ENCODE results near the gene NDUFAF3.

The NDUFAF3 gene

DNA sequence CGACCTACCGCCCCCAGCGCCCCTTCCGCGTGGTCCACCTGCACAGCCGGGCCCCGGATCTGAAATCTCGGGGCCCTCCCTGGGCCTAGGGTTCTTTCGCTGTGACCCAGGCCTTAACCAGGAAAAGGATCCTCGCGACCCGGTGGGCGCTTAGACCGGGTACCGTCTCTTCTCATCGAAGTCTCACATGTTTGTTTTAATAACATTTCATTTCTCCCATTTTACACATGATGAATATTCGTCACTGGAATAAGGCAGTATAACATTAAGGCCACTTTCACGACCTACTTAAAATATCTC lies 3.3 kb upstream of the NDUFAF3 start:
- TF ChIP-seq FOXM1 (IDR thresholded peaks at IDR 0.05; ENCODE audit: borderline replicate concordance, low read depth), result no peak
- TF ChIP-seq, protein P1, sequence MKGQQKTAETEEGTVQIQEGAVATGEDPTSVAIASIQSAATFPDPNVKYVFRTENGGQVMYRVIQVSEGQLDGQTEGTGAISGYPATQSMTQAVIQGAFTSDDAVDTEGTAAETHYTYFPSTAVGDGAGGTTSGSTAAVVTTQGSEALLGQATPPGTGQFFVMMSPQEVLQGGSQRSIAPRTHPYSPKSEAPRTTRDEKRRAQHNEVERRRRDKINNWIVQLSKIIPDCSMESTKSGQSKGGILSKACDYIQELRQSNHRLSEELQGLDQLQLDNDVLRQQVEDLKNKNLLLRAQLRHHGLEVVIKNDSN (IDR thresholded peaks at IDR 0.05), result no peak
- no peak for TF ChIP-seq EP300 (IDR thresholded peaks at IDR 0.05; ENCODE audit: borderline replicate concordance)
- TF ChIP-seq CEBPB (IDR thresholded peaks at IDR 0.05), result no peak
- TF ChIP-seq, protein P2, sequence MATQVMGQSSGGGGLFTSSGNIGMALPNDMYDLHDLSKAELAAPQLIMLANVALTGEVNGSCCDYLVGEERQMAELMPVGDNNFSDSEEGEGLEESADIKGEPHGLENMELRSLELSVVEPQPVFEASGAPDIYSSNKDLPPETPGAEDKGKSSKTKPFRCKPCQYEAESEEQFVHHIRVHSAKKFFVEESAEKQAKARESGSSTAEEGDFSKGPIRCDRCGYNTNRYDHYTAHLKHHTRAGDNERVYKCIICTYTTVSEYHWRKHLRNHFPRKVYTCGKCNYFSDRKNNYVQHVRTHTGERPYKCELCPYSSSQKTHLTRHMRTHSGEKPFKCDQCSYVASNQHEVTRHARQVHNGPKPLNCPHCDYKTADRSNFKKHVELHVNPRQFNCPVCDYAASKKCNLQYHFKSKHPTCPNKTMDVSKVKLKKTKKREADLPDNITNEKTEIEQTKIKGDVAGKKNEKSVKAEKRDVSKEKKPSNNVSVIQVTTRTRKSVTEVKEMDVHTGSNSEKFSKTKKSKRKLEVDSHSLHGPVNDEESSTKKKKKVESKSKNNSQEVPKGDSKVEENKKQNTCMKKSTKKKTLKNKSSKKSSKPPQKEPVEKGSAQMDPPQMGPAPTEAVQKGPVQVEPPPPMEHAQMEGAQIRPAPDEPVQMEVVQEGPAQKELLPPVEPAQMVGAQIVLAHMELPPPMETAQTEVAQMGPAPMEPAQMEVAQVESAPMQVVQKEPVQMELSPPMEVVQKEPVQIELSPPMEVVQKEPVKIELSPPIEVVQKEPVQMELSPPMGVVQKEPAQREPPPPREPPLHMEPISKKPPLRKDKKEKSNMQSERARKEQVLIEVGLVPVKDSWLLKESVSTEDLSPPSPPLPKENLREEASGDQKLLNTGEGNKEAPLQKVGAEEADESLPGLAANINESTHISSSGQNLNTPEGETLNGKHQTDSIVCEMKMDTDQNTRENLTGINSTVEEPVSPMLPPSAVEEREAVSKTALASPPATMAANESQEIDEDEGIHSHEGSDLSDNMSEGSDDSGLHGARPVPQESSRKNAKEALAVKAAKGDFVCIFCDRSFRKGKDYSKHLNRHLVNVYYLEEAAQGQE (IDR thresholded peaks at IDR 0.05; ENCODE audit: low read depth), result no peak
- TF ChIP-seq CREB1 (IDR thresholded peaks at IDR 0.05; ENCODE audit: low read depth), result no peak
- no peak for TF ChIP-seq YY1 (IDR thresholded peaks at IDR 0.05; ENCODE audit: low read depth)
- no peak for TF ChIP-seq RAD21 (IDR thresholded peaks at IDR 0.05; ENCODE audit: low read depth)
- no peak for TF ChIP-seq NFIC (IDR thresholded peaks at IDR 0.05)
- TF ChIP-seq TEAD4 (IDR thresholded peaks at IDR 0.05), result no peak
- TF ChIP-seq ZBTB7A (IDR thresholded peaks at IDR 0.05; ENCODE audit: low read depth), result no peak
- TF ChIP-seq, protein P3, sequence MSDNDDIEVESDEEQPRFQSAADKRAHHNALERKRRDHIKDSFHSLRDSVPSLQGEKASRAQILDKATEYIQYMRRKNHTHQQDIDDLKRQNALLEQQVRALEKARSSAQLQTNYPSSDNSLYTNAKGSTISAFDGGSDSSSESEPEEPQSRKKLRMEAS (IDR thresholded peaks at IDR 0.05), result no peak
- TF ChIP-seq TAF1 (IDR thresholded peaks at IDR 0.05; ENCODE audit: low read depth), result no peak
- TF ChIP-seq TCF12 (IDR thresholded peaks at IDR 0.05; ENCODE audit: low read depth), result no peak
- no peak for TF ChIP-seq EGR1 (IDR thresholded peaks at IDR 0.05)

DNA sequence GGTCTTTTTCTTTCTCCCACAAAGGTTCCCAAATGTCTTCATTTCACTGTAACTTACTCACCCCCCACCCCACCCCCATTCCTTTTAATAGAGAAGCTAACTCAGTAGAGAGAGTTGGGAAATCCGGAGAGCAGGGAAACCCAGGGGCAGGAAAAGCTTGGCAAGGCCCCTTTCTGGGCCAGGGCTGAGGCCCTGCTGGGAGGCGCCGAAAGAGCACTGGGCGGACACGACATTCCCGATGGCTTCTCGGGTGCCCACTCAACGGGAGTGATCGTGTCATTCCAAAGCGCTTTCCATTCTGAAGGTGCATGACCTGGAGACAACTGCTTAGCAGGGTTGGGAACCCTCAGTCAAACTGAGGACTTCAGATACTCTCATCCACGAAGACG lies 2.0 kb upstream of the NDUFAF3 start:
- TF ChIP-seq CREB1 (IDR thresholded peaks at IDR 0.05; ENCODE audit: low read depth), result no peak
- TF ChIP-seq, protein P3 (IDR thresholded peaks at IDR 0.05), result no peak
- no peak for TF ChIP-seq RAD21 (IDR thresholded peaks at IDR 0.05; ENCODE audit: low read depth)
- TF ChIP-seq NFIC (IDR thresholded peaks at IDR 0.05), result no peak
- TF ChIP-seq FOXM1 (IDR thresholded peaks at IDR 0.05; ENCODE audit: borderline replicate concordance, low read depth), result no peak
- TF ChIP-seq ZBTB7A (IDR thresholded peaks at IDR 0.05; ENCODE audit: low read depth), result no peak
- TF ChIP-seq YY1 (IDR thresholded peaks at IDR 0.05; ENCODE audit: low read depth), result no peak
- TF ChIP-seq CEBPB (IDR thresholded peaks at IDR 0.05), result no peak
- TF ChIP-seq TAF1 (IDR thresholded peaks at IDR 0.05; ENCODE audit: low read depth), result no peak
- TF ChIP-seq, protein P1 (IDR thresholded peaks at IDR 0.05), result no peak
- TF ChIP-seq TCF12 (IDR thresholded peaks at IDR 0.05; ENCODE audit: low read depth), result no peak
- no peak for TF ChIP-seq EP300 (IDR thresholded peaks at IDR 0.05; ENCODE audit: borderline replicate concordance)

DNA sequence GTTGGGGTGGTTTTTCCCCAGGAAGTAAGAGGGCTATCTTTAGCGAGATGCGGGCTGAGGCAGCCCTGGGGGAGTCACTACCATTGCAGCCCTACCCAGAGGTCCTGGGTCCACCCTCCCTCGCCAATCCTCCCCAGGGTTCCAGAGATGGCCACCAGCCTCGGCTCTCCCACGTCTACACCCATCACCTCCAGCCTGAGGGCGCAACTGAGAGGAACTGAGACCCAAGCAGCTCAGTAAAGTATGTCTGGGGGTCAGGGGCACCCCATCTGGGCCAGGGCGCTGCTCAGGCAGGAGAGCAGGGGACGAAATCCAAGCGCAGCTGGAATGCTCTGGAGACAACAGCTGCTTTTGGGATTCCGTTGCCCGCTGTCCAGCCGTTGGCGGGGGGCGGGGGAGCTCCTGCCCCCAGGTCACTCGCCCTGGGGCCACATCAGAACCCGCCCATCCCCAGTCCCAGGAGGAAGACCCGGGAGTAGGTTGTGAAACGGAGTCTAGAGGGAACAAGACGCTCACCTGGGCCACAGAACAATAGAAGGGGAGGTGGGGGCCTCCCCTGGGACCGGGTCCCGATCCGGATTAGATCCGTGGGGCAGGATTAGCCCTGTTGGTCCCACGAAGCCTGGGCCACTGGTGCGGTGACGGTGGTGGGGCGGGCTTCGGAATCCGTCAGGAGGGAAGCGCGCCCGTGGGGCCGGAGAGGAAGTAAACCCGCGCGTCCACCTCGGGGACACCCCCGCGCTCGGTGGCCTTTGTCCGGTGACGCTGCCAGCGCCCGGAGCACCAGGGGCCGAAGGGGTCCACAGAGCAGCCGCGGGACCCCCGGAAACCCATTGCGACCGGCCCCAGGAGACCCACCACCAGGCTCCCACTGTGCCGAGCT lies 1.4 kb upstream of the NDUFAF3 start:
- TF ChIP-seq EP300 (IDR thresholded peaks at IDR 0.05; ENCODE audit: borderline replicate concordance) (no peak), EGR1 (IDR thresholded peaks at IDR 0.05) (no peak), YY1 (IDR thresholded peaks at IDR 0.05; ENCODE audit: low read depth) (no peak), ZBTB7A (IDR thresholded peaks at IDR 0.05; ENCODE audit: low read depth) (no peak; the same call in 1 of the 2 replicates), NFIC (IDR thresholded peaks at IDR 0.05) (no peak; the same call in 1 of the 2 replicates), TCF12 (IDR thresholded peaks at IDR 0.05; ENCODE audit: low read depth) (no peak), RAD21 (IDR thresholded peaks at IDR 0.05; ENCODE audit: low read depth) (no peak)
- TF ChIP-seq, protein P1 (IDR thresholded peaks at IDR 0.05), result no peak
- TF ChIP-seq, protein P3 (IDR thresholded peaks at IDR 0.05), result no peak

DNA sequence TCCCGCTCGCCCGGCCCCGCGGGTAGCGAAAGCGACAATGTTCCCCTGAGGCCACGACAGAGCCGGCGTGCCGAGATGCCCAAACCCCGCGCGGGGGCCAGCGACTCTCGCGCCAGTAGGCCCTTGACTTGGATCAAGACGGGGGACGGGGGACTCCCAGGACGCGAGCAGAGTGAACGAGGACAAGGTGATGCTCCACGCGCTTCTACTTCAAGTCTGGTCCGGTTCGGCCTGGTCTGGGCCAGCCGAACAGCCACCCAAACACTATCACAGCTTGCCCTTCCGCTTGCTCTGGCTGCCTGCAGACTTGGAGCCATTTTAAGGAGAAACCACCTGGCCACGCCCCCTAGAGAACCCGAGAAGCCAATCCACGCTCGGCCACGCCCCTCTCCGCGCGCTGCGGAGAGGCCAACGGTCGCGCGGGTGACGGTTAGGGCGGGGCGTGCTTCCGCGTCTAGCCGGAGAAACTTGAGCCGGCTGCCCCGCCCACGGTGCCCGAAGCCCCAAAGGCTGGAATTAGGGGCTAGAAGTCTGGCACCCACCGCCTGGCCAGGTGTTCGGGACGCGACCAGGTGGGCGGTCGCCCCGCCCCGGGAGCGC lies 608 bp upstream of the NDUFAF3 start:
- TF ChIP-seq, protein P2 (IDR thresholded peaks at IDR 0.05; ENCODE audit: low read depth), result no peak
- TF ChIP-seq TCF12 (IDR thresholded peaks at IDR 0.05; ENCODE audit: low read depth) (no peak), FOXM1 (IDR thresholded peaks at IDR 0.05; ENCODE audit: borderline replicate concordance, low read depth) (no peak; the same call in 1 of the 2 replicates), NFIC (IDR thresholded peaks at IDR 0.05) (peak; percentile 28; the same call in 1 of the 2 replicates), CEBPB (IDR thresholded peaks at IDR 0.05) (no peak), EGR1 (IDR thresholded peaks at IDR 0.05) (peak; percentile 63), CREB1 (IDR thresholded peaks at IDR 0.05; ENCODE audit: low read depth) (peak; percentile 61), YY1 (IDR thresholded peaks at IDR 0.05; ENCODE audit: low read depth) (peak; percentile 67), EP300 (IDR thresholded peaks at IDR 0.05; ENCODE audit: borderline replicate concordance) (no peak), TAF1 (IDR thresholded peaks at IDR 0.05; ENCODE audit: low read depth) (peak; percentile 85; the same call in 1 of the 2 replicates), ZBTB7A (IDR thresholded peaks at IDR 0.05; ENCODE audit: low read depth) (no peak; the same call in 1 of the 2 replicates)
- TF ChIP-seq, protein P1 (IDR thresholded peaks at IDR 0.05), result peak; percentile 6; the same call in 1 of the 2 replicates
